ENCODE data around the gene PRR12.
"Not testable (repeated sequence)": the region's sequence is repeated elsewhere in the genome, so short reads cannot be mapped to it uniquely, and the experiment has no call there.

Gene PRR12

DNA sequence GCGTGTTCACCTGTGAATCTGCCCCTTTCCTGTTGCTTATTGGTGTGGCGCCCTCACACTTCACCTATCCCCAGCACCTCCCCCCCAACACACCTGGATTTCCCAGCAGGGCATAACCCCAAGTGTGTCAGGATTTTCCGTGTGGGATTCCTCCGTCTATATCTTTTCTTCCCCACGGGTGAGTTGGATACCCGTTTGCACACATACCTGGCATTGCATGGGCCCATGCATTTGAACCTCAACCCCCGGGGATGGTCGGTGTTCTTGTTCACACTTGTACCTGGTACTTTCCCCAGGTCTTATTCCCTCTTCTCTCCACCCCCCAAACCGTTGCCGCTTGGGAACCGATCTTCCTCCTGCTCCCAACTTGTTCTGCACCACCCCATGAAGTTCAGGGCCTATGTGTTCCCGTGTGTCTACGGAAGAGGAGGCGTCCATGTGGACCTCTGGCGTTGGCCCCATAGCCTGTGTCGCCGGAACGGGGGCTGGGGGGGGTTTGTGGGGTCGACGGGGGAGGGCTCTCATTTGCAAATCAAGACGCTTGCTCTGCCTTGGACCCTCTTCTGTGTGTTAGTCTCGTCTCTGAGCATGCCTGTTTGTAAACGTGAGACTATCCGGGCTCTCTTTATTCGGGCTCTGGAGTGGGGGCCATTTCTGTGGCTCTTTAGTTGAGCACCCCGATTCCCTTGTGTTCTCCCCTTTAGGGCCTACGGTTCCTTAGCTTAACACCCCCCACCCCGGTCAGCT lies 1.7 kb downstream of the PRR12 start:
- no peak for DNase-seq

- peak; percentile 92 for DNase-seq
These were observed 2.5 kb downstream of the PRR12 start for GRCh38 chr19:49593233-49594113.

DNA sequence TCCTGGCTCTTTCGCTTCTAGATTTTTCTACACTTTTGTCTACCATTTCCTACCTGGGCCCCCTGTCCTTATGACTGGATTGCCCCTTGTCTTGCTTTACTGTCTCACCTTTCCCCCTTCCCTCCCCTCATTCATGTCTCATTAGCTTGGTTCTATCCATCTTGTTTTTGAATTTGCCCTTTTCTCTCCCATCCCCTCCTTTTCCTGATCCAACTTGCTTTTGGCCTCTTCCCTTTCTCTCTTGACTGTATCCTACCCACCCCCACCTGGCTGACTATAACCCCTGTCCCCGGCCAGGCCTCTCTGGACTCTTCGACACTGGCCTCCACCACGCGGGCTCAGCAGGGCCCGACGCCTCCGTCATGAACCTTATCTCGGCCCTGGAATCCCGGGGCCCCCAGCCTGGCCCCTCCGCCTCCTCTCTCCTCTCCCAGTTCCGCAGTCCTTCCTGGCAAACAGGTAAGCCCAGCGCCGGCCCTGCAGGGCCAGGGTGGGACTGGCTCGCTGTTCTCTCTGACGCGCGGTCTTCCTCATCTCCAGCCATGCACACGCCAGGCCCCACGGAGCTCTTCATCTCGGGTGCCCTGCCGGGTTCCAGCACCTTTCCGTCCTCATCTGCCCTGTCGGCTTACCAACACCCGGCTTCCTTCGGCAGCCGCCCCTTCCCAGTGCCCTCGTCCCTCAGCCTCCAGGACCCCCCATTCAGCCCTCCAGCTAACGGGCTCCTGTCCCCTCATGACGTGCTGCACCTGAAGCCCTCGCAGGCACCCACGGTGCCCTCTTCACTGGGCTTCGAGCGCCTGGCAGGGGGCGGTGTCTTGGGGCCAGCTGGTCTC lies 3.4 kb downstream of the PRR12 start:
- DNase-seq = no peak

DNA sequence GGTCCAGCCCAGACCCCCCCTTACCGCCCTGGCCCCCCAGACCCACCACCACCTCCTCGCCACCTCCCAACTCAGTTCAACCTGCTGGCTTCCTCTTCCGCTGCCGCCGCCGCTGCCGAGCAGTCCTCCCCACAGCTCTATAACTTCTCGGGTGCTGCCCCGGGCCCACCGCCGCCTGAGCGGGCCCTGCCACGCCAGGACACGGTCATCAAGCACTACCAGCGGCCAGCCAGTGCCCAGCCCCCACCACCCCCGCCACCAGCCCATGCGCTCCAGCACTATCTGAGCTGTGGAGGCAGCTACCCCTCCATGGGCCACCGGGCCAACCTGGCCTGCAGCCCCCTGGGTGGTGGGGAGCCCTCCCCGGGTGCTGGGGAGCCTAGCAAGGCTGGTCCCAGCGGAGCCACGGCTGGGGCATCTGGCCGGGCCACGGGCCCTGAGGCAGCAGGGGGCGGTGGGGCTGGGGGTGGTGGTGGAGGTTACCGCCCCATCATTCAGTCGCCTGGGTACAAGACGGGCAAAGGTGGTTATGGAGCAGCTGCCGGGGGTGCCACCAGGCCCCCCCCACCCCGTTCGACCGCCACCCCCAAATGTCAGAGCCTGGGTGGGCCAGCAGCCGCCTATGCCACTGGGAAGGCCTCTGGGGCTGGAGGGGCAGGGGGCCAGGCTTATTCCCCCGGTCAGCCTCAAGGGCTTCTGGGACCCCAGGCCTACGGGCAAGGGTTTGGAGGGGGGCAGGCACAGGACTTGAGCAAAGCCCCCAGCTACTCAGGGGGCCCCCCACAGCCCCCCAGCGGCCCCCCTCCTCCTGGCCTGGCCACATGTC lies 4.2 kb downstream of the PRR12 start:
- DNase-seq = no peak

- no peak for DNase-seq
These were observed 4.9 kb downstream of the PRR12 start for GRCh38 chr19:49595819-49596404.

DNA sequence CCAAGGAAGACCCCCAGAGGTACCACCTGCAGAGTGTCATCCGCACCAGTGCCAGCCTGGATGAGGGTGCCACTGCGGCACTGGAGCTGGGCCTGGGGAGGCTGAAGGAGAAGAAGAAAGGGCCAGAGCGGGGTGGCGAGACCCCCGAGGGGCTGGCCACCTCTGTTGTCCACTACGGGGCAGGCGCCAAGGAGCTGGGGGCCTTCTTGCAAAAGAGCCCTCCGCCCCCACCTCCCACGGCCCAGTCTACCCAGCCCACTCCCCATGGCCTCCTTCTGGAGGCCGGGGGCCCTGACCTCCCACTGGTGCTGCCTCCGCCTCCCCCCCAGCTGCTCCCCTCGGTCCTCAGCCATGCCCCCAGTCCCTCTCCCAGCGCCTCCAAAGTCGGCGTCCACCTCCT lies 5.4 kb downstream of the PRR12 start:
- no peak for DNase-seq

DNA sequence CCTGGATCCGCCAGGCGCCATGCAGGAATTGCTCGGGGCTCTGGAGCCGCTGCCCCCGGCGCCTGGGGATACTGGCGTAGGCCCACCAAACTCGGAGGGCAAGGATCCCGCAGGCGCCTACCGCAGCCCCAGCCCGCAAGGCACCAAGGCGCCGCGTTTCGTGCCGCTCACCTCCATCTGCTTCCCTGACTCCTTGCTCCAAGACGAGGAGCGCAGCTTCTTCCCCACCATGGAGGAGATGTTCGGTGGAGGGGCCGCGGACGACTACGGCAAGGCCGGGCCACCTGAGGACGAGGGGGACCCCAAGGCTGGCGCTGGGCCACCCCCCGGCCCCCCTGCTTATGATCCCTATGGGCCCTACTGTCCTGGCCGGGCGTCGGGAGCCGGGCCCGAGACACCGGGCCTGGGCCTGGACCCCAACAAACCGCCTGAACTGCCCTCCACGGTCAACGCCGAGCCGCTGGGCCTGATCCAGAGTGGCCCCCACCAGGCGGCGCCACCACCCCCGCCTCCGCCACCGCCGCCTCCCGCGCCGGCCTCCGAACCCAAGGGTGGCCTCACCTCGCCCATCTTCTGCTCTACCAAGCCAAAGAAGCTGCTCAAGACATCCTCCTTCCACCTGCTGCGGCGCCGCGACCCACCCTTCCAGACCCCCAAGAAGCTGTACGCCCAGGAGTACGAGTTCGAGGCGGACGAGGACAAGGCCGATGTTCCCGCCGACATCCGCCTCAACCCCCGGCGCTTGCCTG lies 6.1 kb downstream of the PRR12 start:
- no peak for DNase-seq

- DNase-seq = no peak
These were observed 6.7 kb downstream of the PRR12 start for GRCh38 chr19:49597703-49597974.

- DNase-seq = no peak
These were observed 8.7 kb downstream of the PRR12 start for GRCh38 chr19:49599378-49600295.

DNA sequence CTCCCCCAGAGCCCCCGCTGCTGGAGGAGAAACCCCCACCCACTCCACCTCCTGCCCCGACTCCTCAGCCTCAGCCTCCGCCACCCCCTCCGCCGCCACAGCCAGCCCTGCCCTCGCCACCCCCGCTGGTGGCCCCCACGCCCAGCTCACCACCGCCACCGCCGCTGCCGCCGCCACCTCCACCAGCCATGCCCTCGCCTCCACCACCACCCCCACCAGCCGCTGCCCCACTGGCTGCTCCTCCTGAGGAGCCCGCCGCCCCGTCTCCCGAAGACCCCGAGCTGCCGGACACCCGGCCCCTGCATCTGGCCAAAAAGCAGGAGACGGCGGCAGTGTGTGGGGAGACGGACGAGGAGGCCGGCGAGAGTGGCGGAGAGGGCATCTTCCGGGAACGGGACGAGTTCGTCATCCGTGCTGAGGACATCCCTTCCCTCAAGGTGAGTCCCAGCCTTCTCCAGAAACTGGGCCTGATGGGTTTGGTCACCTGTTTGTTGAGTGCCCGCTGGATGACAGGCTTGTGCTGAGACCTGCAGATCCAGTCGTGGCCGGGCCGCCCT lies 10.6 kb downstream of the PRR12 start:
- DNase-seq = no peak

GRCh38 chr19:49602806-49603205 lies 11.8 kb downstream of the PRR12 start:
- no peak for DNase-seq

DNA sequence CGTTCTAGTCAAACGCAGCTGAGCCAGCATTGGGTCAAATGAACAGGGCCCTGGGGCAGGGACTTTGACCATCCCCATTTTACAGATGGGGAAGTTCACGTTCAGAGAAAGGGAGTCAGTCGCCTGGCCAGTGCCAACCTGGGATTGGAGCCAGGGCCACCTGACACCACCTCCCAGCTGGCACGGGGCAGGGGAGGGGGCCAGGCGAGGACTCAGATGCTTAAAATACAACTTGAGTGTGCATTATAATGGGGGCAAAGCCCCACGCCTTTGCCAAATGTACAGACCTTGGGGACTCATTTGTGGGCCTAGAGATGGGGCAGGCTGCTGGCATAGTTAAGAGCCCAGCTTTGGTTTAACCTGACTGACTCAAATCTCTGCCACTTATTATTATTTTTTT lies 14.6 kb downstream of the PRR12 start:
- no peak for DNase-seq

- DNase-seq = no peak
These were observed 18.6 kb downstream of the PRR12 start for GRCh38 chr19:49609499-49610092.

DNA sequence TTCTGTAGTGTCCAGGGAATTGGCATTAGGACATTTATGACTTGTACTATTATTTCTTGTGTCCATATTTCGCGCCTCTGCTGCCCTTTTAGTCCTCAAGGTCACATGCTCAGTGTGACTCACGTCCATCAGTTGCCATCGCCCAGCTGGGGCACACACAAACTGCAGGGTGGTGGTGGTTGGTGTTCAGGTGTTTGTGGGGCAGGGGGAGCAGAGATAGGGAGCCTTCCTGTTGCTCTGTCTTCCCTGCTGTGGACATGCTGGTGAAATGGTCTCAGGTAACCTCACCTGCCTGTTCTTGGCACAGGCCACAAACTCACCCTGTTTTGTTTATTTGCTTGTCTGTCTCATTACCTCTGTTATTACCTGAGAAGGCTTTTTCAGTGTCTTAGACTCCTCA lies 22.4 kb downstream of the PRR12 start:
- no peak for DNase-seq

DNA sequence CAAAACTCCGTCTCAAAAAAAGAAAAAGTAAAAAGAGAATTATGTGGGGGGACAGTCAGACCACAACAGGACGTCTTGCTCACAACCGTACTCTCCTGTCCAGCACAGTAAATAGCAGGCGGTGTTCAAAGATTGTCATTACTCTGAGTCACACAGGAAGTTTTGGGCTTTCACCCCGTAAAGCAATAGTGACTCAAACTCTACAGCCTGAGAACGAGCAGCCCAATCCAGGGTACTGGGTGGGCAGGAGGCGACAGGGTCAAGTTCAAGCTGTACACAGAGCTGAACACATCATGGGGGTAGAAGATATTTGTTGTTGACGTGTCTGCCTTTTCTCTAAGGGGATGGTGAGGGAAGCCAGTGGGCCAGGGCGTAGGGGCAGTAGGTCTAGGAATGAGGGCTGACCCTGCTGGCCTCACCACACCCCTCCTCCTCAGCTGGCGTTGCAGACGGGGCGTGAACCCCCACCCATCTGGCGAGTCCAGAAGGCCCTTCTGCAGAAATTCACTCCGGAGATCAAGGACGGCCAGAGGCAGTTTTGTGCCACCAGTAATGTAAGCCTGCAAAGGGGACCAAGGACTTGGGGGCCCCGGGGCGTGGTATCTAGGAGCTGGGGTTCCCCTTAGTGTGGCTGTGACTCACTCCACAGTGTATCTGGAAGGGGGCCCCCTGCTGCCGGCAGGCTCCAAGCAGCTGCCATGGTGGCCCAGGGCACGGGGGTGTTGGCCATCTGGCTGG lies 23.3 kb downstream of the PRR12 start:
- peak; percentile 41 for DNase-seq

DNA sequence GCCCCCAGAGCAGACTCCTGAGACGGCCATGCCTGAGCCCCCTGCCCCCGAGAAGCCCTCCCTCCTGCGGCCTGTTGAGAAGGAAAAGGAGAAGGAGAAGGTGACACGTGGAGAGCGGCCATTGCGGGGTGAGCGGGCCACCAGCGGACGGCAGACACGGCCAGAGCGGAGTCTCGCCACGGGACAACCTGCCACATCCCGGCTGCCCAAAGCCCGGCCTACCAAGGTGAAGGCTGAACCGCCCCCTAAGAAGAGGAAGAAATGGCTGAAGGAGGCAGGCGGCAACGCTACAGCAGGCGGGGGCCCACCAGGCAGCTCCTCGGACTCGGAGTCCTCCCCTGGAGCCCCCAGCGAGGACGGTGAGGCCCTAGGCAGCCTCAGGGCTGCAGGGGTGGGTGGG lies 24.9 kb downstream of the PRR12 start:
- DNase-seq = no peak

GRCh38 chr19:49616532-49616931 lies 25.6 kb downstream of the PRR12 start:
- DNase-seq = no peak

DNA sequence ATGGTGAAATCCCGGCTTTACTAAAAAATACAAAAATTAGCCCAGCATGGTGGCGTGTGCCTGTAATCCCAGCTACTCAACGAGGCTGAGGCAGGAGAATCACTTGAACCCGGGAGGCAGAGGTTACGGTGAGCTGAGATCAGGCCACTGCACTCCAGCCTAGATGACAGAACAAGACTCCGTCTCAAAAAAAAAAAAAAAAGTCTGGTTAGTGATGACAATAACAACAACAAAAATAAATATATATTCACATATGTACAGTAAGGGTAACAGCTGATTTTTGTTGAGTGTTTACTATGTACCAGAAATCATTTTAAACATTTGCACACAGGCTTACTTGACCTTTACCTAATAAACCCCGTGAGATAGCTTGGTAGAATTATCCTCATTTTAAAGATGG lies 26.0 kb downstream of the PRR12 start:
- no peak for DNase-seq

- DNase-seq = not testable (repeated sequence)
These were observed 26.9 kb downstream of the PRR12 start for GRCh38 chr19:49617860-49618259.

Data from CD4-positive, alpha-beta T cell treated with Interleukin-4 for 4 hours (primary cell).